Common myeloid progenitor, CD34-positive (primary cell): ENCODE results near the gene SPARCL1.

Source experiments
- CTCF ChIA-PET: fragments of 350-600 bp; sonication (Branson Sonifier 250); formaldehyde crosslinking; loops from one replicate; lab custom pipeline; 2021; ENCODE audit warnings: antibody characterized with exemption; lab: Charles Lee
- POLR2A ChIA-PET: fragments of 350-600 bp; sonication (Branson Sonifier 250); formaldehyde crosslinking; loops from one replicate; lab custom pipeline; 2021; ENCODE audit warnings: antibody characterized with exemption; lab: Charles Lee
- DNase-seq, 3 donors: peaks; one replicate each; pipeline versions ENCODE4 v3.0.0 to v3.0.0-alpha.2; 2013
- H3K27ac ChIP-seq, 2 experiments: 1 replicate in 1 of 2; 2 replicates in 1 of 2; pipeline ENCODE4 v1.7.0; 2013; ENCODE audit warnings: inconsistent platforms in 2 of 2, low read length in 2 of 2, mild to moderate bottlenecking in 2 of 2, low read depth in 1 of 2, moderate library complexity in 1 of 2; ENCODE audit not compliant: severe bottlenecking in 2 of 2, insufficient read depth in 1 of 2, poor library complexity in 1 of 2
- H3K27me3 ChIP-seq, 5 experiments: replicated peaks in 2 of 5; 1 replicate in 3 of 5; 2 replicates in 2 of 5; pipeline versions ENCODE4 v1.6.1 to v1.7.0; 2013; ENCODE audit warnings: low read length in 4 of 5, mild to moderate bottlenecking in 2 of 5, moderate library complexity in 2 of 5, inconsistent platforms in 1 of 5; ENCODE audit not compliant: insufficient read depth in 5 of 5, control insufficient read depth in 4 of 5
- H3K36me3 ChIP-seq, 4 experiments: 1 replicate in 2 of 4; 2 replicates in 2 of 4; pipeline versions ENCODE4 v1.6.1 to v1.7.0; 2013; ENCODE audit warnings: low read length in 3 of 4, control low read depth in 1 of 4, mild to moderate bottlenecking in 1 of 4; ENCODE audit not compliant: control insufficient read depth in 4 of 4, insufficient read depth in 4 of 4
- H3K4me1 ChIP-seq, 4 experiments: 1 replicate in 3 of 4; 2 replicates in 1 of 4; pipeline versions ENCODE4 v1.6.1 to v1.7.1; 2013; ENCODE audit warnings: low read length in 3 of 4, mild to moderate bottlenecking in 3 of 4, control low read depth in 1 of 4, inconsistent platforms in 1 of 4, moderate library complexity in 1 of 4; ENCODE audit not compliant: control insufficient read depth in 4 of 4, insufficient read depth in 4 of 4; ENCODE audit errors: control extremely low read depth in 1 of 4
- H3K4me3 ChIP-seq, 7 experiments: 1 replicate in 4 of 7; 2 replicates in 3 of 7; pipeline versions ENCODE4 v1.5.1 to v1.7.0; 2013; ENCODE audit warnings: mild to moderate bottlenecking in 7 of 7, low read length in 6 of 7, moderate library complexity in 6 of 7, inconsistent platforms in 2 of 7, low read depth in 2 of 7, control low read depth in 1 of 7; ENCODE audit not compliant: insufficient read depth in 4 of 7, control insufficient read depth in 1 of 7; ENCODE audit errors: extremely low read depth in 1 of 7
- H3K9me3 ChIP-seq, 5 experiments: 1 replicate in 4 of 5; 2 replicates in 1 of 5; pipeline versions ENCODE4 v1.6.1 to v1.7.1; 2013; ENCODE audit warnings: low read length in 4 of 5, mild to moderate bottlenecking in 2 of 5, inconsistent platforms in 1 of 5, low read depth in 1 of 5, moderate library complexity in 1 of 5; ENCODE audit not compliant: control insufficient read depth in 4 of 5, insufficient read depth in 2 of 5; ENCODE audit errors: control extremely low read depth in 1 of 5
- WGBS: methylation state at CpG from one replicate; pipeline ENCODE4 v1.1.5; 2013; ENCODE audit not compliant: insufficient coverage; 5-methylcytosine and 5-hydroxymethylcytosine counted together

The SPARCL1 gene

GRCh38 chr4:87541956-87542709, 13.0 kb upstream of the SPARCL1 start:
- Histone ChIP-seq H3K4me1 (no peaks in the 10 kb centered on the region), H3K4me3 (no peak overlapping the region), H3K27ac (no peak overlapping the region), H3K9me3 (peaks cover 0 to 1% (median 0%) of the 10 kb centered on the region in 5 experiments), H3K36me3 (no peaks in the 10 kb centered on the region), H3K27me3 (no peaks in the 10 kb centered on the region)
- ChIA-PET POLR2A (no interaction called here), CTCF (interaction anchor here (0.9 to 1.5 kb wide), 5 partner anchors 11 to 306 kb away, joined by 3 read pairs; no protein-coding TSS in a partner anchor)
- whole genome bisulfite sequencing: 100% methylated on average over 5 of the region's 6 CpGs
- no peak for DNase-seq

- WGBS: 90% methylated on average over 2 of the region's 4 CpGs
- ChIA-PET POLR2A (interaction anchor here (0.7 kb wide), 1 partner anchor 115 kb away, joined by 3 read pairs; no protein-coding TSS in a partner anchor), CTCF (interaction anchor here (0.9 to 1.2 kb wide), 4 partner anchors 11 to 307 kb away, joined by 3 read pairs; no protein-coding TSS in a partner anchor)
- no peak for DNase-seq
- Histone ChIP-seq H3K27ac (no peak overlapping the region), H3K4me1 (no peaks in the 10 kb centered on the region), H3K9me3 (peaks cover 0 to 1% (median 0%) of the 10 kb centered on the region in 5 experiments), H3K4me3 (no peak overlapping the region), H3K27me3 (no peaks in the 10 kb centered on the region), H3K36me3 (no peaks in the 10 kb centered on the region)
Measured at GRCh38 chr4:87541521-87541920, 12.3 kb upstream of the SPARCL1 start.

- ChIA-PET CTCF (interaction anchor here (1.2 kb wide), 1 partner anchor 68 kb away, joined by 3 read pairs; no protein-coding TSS in a partner anchor), POLR2A (interaction anchor here (0.7 kb wide), 1 partner anchor 116 kb away, joined by 3 read pairs; no protein-coding TSS in a partner anchor)
- Histone ChIP-seq H3K9me3 (peaks cover 0 to 1% (median 0%) of the 10 kb centered on the region in 5 experiments), H3K4me3 (no peak overlapping the region), H3K4me1 (no peaks in the 10 kb centered on the region), H3K27me3 (no peaks in the 10 kb centered on the region), H3K27ac (no peak overlapping the region), H3K36me3 (no peaks in the 10 kb centered on the region)
- DNase-seq: no peak
- over 99% methylated on average over 13 of the region's 15 CpGs for WGBS
Measured at GRCh38 chr4:87540146-87541058, 11.2 kb upstream of the SPARCL1 start.

GRCh38 chr4:87532907-87533306, 3.7 kb upstream of the SPARCL1 start:
- POLR2A ChIA-PET: no interaction called here
- no peak for DNase-seq
- Histone ChIP-seq H3K9me3 (peaks cover 0 to 3% (median 0%) of the 10 kb centered on the region in 5 experiments), H3K4me1 (no peaks in the 10 kb centered on the region), H3K36me3 (no peaks in the 10 kb centered on the region), H3K4me3 (no peak overlapping the region), H3K27ac (no peak overlapping the region), H3K27me3 (no peaks in the 10 kb centered on the region)
- CTCF ChIA-PET: no interaction called here
- WGBS: no CpG with 5 or more reads among the region's 1 CpG

GRCh38 chr4:87532109-87532508, 2.9 kb upstream of the SPARCL1 start:
- no CpG with 5 or more reads among the region's 1 CpG for WGBS
- Histone ChIP-seq H3K27ac (no peak overlapping the region), H3K36me3 (no peaks in the 10 kb centered on the region), H3K27me3 (no peaks in the 10 kb centered on the region), H3K4me1 (no peaks in the 10 kb centered on the region), H3K4me3 (no peak overlapping the region), H3K9me3 (peaks cover 0 to 3% (median 0%) of the 10 kb centered on the region in 5 experiments)
- ChIA-PET CTCF (no interaction called here), POLR2A (no interaction called here)
- DNase-seq: no peak

GRCh38 chr4:87531621-87532020, 2.4 kb upstream of the SPARCL1 start:
- peaks cover 0 to 3% (median 0%) of the 10 kb centered on the region in 5 experiments for H3K9me3 ChIP-seq
- H3K36me3 ChIP-seq: no peaks in the 10 kb centered on the region
- H3K27ac ChIP-seq: no peak overlapping the region
- no peak overlapping the region for H3K4me3 ChIP-seq
- H3K27me3 ChIP-seq: no peaks in the 10 kb centered on the region
- WGBS: no CpG with 5 or more reads among the region's 5 CpGs
- POLR2A ChIA-PET: no interaction called here
- H3K4me1 ChIP-seq: no peaks in the 10 kb centered on the region
- CTCF ChIA-PET: no interaction called here
- DNase-seq: no peak
